Large intestine (tissue), 12 donors: ENCODE measurements around the gene CC2D2B. TPM values are rescaled to one million over a fixed set of nuclear protein-coding genes. Genes with fewer than 3 reads are reported as not detected.

Experiments
- DNase-seq, 2 donors: peaks; one replicate each; pipeline versions ENCODE4 v3.0.0 to v3.0.0-alpha.2; 2013
- H3K27ac ChIP-seq: one replicate; pipeline ENCODE4 v1.5.1; 2013; ENCODE audit warnings: low read length
- H3K27me3 ChIP-seq: 2 replicates; pipeline ENCODE4 v1.6.1; 2013; ENCODE audit warnings: low read length; ENCODE audit not compliant: control insufficient read depth, insufficient read depth
- H3K36me3 ChIP-seq: 2 replicates; pipeline ENCODE4 v1.6.1; 2013; ENCODE audit warnings: low read length; ENCODE audit not compliant: control insufficient read depth, insufficient read depth
- H3K4me1 ChIP-seq: one replicate; pipeline ENCODE4 v1.6.1; 2013; ENCODE audit warnings: low read length; ENCODE audit not compliant: control insufficient read depth, insufficient read depth
- H3K4me3 ChIP-seq: one replicate; pipeline ENCODE4 v1.5.1; 2013; ENCODE audit warnings: low read length
- H3K9me3 ChIP-seq: one replicate; pipeline ENCODE4 v1.6.1; 2013; ENCODE audit warnings: mild to moderate bottlenecking, low read depth, low read length, moderate library complexity; ENCODE audit not compliant: control insufficient read depth
- WGBS: methylation state at CpG from one replicate; pipeline ENCODE4 v1.1.5; 2013; ENCODE audit warnings: low lambda C conversion rate; ENCODE audit not compliant: insufficient coverage; 5-methylcytosine and 5-hydroxymethylcytosine counted together
- long read RNA-seq, 11 donors: transcript quantifications; one replicate each; lab custom pipeline, GENCODE V29; 2026
- polyA plus RNA-seq: library from polyadenylated mRNA; unstranded; fragments of 120-200 nt; gene quantifications from one replicate; pipeline ENCODE4 v1.2.1, GENCODE V29; 2013

CC2D2B gene, protein sequence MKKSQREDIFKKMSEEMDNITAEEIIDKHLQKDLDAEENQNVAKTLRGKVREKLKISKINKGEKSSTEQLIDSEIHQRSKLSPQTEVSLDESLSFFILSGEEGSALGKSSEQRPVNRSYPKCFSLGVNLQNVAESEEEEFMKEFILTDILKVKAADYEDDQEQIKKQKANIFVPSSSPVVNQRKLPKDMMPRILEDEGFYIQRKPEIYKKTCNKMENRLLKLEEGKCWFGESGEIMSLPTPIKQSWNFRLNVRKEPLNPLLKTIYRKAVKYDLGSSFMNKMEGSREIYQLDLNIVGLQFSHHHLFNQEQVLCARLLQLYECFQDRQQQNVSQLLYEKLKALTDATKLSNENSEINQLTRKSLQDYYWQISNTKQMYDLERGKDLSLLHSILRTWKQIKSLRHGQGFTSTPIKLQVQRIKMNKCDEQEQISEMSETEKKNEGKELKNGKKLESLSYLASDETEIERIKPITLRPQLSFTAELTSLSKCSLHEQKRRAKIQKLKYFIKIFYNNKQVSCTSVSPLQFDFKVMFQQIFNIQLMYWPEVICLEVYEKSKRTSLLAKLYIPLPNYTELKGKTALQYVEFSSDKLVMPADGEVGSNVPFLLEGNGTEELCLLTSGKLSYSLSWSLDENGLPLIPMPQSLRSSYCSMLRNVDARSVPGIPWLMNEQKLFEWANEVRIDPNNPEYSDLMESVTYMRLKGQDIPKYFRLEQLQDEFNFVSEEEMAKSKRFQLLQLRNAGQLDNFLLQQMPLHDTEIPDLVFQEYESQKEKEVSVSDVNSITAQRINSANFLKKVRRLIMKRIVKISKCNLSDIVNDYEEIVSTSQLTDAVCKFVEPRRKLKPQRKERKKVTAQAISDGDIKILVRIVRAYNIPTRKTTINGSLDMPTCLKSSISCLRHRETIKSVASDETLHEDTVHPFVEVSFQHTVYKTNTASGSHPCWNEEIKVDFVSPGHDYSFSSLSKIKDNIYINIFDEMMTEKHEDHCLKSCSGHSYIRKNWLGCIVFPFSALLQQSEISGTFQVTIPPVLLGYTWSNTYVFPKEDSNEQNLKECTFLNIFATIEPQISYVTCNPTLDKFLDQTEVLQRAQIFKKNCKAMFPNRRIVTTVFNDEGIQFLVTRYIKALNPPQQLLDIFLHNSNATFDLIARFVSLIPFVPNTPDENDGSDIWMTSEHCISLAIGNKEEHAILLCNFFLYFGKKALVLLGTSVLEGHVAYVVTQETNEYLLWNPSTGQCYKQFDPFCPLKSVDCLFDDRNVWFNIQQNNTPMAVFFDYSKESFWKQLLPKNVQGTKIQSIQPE (N-terminal part only)
- polyA plus RNA-seq: 1.2 TPM
- long read RNA-seq, donor 1: 0 reads
- long read RNA-seq, donor 2: 0 reads
- long read RNA-seq, donor 3: 0 reads
- long read RNA-seq, donor 4: 0 reads
- long read RNA-seq, donor 5: 0 reads
- long read RNA-seq, donor 6: 0 reads
- long read RNA-seq, donor 7: 0 reads
- long read RNA-seq, donor 8: 0 reads
- long read RNA-seq, donor 9: 0 reads
- long read RNA-seq, donor 10: 0 reads
- long read RNA-seq, donor 11: 0 reads

DNA sequence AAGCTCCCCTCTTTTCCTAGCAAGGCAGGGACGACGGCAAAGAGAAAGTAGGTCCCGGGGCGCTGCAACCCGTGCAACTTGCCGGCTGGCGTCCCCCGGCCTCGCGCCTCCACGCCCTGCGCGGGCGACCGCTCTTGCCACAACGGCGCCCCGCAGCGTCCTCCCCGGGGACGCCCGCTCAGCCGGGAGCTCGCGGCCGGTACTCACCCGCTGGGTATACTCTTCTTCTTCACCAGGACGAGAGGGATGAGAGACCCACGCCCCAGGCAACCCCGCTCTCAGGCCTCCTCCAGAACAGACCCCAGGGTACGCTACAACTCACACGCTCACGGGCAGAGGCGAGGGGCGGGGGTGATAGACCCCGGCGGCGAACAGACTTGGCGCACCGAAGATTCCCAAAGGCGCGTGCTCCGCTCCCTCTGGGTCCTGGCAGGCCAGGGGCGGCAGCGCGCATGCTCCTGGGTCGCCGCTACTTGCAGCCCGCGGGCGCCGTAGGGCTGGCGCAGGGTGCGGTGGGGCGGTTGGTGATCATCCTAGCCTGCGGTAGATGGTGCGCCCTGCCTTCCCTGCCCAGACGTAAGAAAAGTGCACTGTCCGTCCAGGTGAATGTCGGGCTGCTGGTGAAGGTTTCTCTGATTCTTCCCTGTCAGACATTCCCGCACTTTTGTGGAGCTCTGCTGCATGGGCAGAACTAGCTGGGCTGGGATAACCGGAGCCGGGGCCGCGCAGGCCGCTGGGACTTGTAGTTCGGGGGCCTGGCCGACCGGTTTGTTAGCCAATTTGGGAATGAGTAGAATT, at the start of gene CC2D2B:
TSS of gene CC2D2B (plus strand) at position 520 of the 798 bp plus-strand sequence. CDS start 3,349 bp downstream, outside the sequence.
- Histone ChIP-seq H3K27me3 (no peaks in the 10 kb centered on the region), H3K4me1 (no peaks in the 10 kb centered on the region), H3K27ac (peak within 1 kb of the TSS; percentile 74), H3K9me3 (no peaks in the 10 kb centered on the region), H3K4me3 (peak within 1 kb of the TSS; percentile 83), H3K36me3 (peaks cover 3% of the 10 kb centered on the region)
- no CpG with 5 or more reads among the region's 69 CpGs for whole genome bisulfite sequencing
- peak; percentile 66 to 91 for DNase-seq

GRCh38 chr10:95860166-95860940, 47.4 kb upstream of the CC2D2B start:
- DNase-seq: no peak
- no peaks in the 10 kb centered on the region for H3K9me3 ChIP-seq
- H3K36me3 ChIP-seq: no peaks in the 10 kb centered on the region
- no peak overlapping the region for H3K4me3 ChIP-seq
- no CpG with 5 or more reads among the region's 3 CpGs for WGBS
- H3K27ac ChIP-seq: no peak overlapping the region
- H3K27me3 ChIP-seq: no peaks in the 10 kb centered on the region
- no peaks in the 10 kb centered on the region for H3K4me1 ChIP-seq

- H3K27ac ChIP-seq: no peak overlapping the region
- H3K4me1 ChIP-seq: peaks cover 5% of the 10 kb centered on the region
- no CpG with 5 or more reads among the region's 2 CpGs for WGBS
- DNase-seq: no peak
- H3K9me3 ChIP-seq: no peaks in the 10 kb centered on the region
- H3K27me3 ChIP-seq: no peaks in the 10 kb centered on the region
- no peak overlapping the region for H3K4me3 ChIP-seq
- H3K36me3 ChIP-seq: no peaks in the 10 kb centered on the region
Measured at GRCh38 chr10:95861386-95861785, 46.4 kb upstream of the CC2D2B start.

GRCh38 chr10:95864906-95865813, 42.6 kb upstream of the CC2D2B start:
- H3K27ac ChIP-seq: no peak overlapping the region
- DNase-seq: peak; percentile 56 to 65
- WGBS: 65% methylated on average over 2 of the region's 7 CpGs
- no peaks in the 10 kb centered on the region for H3K36me3 ChIP-seq
- no peaks in the 10 kb centered on the region for H3K27me3 ChIP-seq
- H3K4me1 ChIP-seq: peaks cover 6% of the 10 kb centered on the region
- no peaks in the 10 kb centered on the region for H3K9me3 ChIP-seq
- H3K4me3 ChIP-seq: no peak overlapping the region

DNA sequence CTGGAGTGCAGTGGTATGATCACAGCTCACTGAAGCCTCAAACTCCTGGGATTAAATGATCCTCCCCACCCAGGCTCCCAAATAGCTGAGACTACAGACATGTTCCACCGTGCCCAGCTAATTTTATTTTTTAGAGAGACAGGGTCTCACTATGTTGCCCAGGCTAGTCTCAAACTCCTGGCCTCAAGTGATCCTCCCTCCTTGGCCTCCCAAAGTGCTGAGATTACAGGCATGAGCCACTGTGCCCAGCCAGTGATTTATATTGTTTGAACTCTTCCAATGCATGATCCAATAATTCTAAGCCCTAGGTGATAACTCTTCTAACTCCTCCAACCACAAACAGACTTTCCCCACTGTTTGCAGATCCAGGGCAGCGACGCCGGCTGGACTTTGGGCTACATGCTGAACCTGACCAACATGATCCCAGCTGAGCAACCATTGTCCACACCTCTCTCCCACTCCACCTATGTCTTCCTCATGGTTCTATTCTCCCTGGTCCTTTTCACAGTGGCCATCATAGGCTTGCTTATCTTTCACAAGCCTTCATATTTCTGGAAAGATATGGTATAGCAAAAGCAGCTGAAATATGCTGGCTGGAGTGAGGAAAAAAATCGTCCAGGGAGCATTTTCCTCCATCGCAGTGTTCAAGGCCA, 41.8 kb upstream of the CC2D2B start:
- no CpG with 5 or more reads among the region's 6 CpGs for WGBS
- Histone ChIP-seq H3K9me3 (no peaks in the 10 kb centered on the region), H3K4me1 (peaks cover 6% of the 10 kb centered on the region), H3K36me3 (peaks cover 2% of the 10 kb centered on the region), H3K27ac (peak overlapping the region; percentile 65), H3K4me3 (no peak overlapping the region), H3K27me3 (no peaks in the 10 kb centered on the region)
- peak; percentile 22 to 62 for DNase-seq

GRCh38 chr10:95866467-95866842, 41.3 kb upstream of the CC2D2B start:
- Histone ChIP-seq H3K27ac (peak overlapping the region; percentile 65), H3K9me3 (no peaks in the 10 kb centered on the region), H3K27me3 (no peaks in the 10 kb centered on the region), H3K4me3 (no peak overlapping the region), H3K36me3 (peaks cover 2% of the 10 kb centered on the region), H3K4me1 (peaks cover 6% of the 10 kb centered on the region)
- 40% methylated on average over 1 of the region's 2 CpGs for WGBS
- DNase-seq: peak in 1 of 2 donors; percentile 16

DNA sequence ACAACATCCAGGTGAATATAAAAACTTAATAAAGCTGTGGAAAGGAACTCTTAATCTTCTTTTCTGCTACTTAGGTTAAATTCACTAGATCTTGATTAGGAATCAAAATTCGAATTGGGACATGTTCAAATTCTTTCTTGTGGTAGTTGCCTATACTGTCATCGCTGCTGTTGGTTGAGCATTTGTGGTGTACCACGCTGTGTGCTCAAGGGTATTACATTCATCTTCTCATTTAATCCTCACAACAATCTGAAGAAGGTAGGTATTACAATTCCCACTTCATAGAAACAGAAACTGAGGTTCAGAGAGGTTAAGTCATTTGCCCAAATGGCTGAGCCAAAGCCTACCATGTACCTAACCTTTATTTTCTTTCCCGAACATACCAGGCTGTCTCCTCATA, 39.9 kb upstream of the CC2D2B start:
- Histone ChIP-seq H3K9me3 (no peaks in the 10 kb centered on the region), H3K4me1 (peaks cover 6% of the 10 kb centered on the region), H3K36me3 (peaks cover 2% of the 10 kb centered on the region), H3K27ac (no peak overlapping the region), H3K27me3 (no peaks in the 10 kb centered on the region), H3K4me3 (no peak overlapping the region)
- WGBS: no CpG with 5 or more reads among the region's 4 CpGs
- no peak for DNase-seq

DNA sequence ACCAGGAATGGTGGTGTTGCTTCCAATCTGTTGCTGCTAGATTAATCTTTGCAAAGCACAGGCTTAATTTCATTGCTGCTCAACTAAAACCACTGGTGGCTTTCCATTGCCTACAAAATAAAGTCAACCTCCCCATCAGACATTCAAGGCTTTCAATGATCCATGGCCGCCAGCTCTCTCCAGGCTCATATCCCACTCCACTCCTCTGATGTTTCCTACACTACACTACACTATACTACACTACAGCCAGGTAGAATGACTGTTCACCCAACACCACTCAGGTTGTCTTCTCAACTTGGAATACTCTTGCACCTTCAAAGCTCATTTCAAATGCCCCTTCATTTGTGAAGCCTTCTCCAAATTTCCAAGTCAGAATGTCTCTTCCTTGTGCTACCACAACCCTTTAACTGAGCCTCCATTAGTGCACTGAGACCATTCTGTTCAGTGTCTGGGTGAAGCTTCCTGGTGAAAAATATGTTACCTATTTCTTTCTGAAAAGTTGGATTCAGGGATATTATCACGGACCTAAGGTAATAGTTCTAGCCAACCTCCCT, 35.5 kb upstream of the CC2D2B start:
- H3K9me3 ChIP-seq: no peaks in the 10 kb centered on the region
- WGBS: no CpG with 5 or more reads among the region's 2 CpGs
- DNase-seq: no peak

More for the DNA sequence above, 35.5 kb upstream of the CC2D2B start:
- Histone ChIP-seq H3K36me3 (peaks cover 8% of the 10 kb centered on the region), H3K4me3 (no peak overlapping the region), H3K4me1 (no peaks in the 10 kb centered on the region), H3K27me3 (no peaks in the 10 kb centered on the region), H3K27ac (no peak overlapping the region)
